B cell (primary cell): ENCODE measurements around the gene STON2.

Experiments
- CTCF ChIP-seq: fragments of 200-600 bp; IDR thresholded peaks from one replicate; pipeline ENCODE4 v1.8.0; 2022; ENCODE audit warnings: antibody characterized with exemption, mild to moderate bottlenecking
- EZH2 ChIP-seq: IDR thresholded peaks from 2 replicates; pipeline ENCODE4 v1.6.1; 2012; ENCODE audit warnings: borderline replicate concordance, low read depth, mild to moderate bottlenecking, moderate library complexity, low read length; ENCODE audit not compliant: insufficient read depth, poor library complexity, severe bottlenecking

- no peak for TF ChIP-seq CTCF
- no peak for TF ChIP-seq EZH2
These were observed 14.0 kb upstream of the STON2 start for GRCh38 chr14:81414123-81414522.
